ENCODE data around the gene USP47. TPM values are rescaled to one million over a fixed set of nuclear protein-coding genes. Genes with fewer than 3 reads are reported as not detected.

Gene USP47
- total RNA-seq, 4 donors from 2014 or later = 72.7 to 125 (median 86.6) TPM

GRCh38 chr11:11858676-11859075, 16.9 kb downstream of the USP47 start:
- TF ChIP-seq CTCF (IDR thresholded peaks at IDR 0.05; ENCODE audit: low read depth) = no peak

DNA sequence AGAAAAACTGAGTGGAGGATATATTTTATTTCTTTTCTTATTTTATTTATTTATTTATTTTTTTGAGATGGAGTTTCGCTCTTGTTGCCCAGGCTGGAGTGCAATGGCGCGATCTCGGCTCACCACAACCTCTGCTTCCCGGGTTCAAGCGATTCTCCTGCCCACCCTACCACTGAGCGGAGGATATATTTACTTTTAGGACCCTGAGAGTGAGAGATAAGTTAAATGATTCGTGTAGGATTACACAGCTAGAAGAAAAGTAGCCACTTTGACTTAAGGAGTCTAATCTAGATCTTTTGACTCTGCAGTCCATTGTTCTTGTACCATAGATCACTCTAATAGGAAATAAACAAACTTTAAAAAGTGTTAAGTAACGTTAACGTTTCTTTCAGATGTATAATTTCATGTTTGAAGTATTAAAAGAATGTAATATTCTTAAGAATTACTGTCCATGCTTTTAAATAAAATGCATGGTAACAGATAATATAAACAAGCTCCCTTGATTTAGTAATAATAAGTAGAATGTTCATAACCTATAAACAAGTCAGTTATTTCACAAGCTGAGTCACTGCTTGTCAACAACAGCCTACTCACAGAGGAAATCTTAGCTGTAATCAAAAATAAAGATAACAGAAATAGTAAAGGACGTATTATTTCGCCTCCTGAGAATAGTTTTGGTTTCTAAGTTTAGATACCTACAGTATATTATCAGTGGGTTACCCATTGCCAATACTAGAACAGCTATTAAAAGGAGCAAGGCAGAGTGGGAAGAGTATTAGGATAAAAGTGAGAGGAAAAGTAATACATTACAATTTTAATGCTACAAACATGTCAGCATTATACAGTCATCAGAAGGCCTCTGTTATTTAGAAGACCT, 18.6 kb downstream of the USP47 start:
- no peak for TF ChIP-seq CTCF (IDR thresholded peaks at IDR 0.05; ENCODE audit: low read depth)

DNA sequence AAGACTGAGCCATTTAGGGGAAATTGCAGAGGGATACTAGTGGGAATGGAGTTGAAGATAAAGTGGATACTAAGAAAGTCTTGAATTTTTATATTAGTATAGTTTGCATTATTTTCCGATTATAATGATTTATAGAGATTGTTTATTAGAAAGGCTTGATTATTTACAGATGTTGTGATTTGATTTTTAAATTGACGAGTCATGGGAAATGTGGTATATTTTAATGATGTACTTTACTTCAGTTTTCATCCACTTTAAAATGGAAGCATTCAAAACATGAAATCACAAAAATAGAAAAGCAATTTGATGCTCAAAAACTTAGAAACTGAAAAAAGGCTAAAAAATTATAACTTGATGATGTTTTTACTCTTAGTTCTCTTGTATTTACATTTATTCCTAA, 21.2 kb downstream of the USP47 start:
- TF ChIP-seq CTCF (IDR thresholded peaks at IDR 0.05; ENCODE audit: low read depth) = no peak

DNA sequence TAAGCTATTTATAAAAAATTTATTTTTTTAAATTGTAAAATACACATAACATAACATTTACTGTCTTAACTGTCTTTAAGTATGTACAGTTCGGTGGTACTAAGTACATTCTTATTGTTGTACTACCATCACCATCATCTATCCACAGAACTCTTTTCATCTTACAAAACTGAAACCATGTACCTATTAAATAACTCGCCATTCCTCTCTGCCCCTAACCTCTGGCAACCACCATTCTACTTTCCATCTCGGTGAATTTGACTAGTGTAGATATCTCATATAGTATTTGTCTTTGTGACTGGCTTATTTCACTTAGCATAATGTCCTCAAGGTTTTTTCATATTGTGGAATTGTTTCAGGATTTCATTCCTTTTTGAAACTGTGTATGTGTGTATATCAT, 22.6 kb downstream of the USP47 start:
- no peak for TF ChIP-seq CTCF (IDR thresholded peaks at IDR 0.05; ENCODE audit: low read depth)

DNA sequence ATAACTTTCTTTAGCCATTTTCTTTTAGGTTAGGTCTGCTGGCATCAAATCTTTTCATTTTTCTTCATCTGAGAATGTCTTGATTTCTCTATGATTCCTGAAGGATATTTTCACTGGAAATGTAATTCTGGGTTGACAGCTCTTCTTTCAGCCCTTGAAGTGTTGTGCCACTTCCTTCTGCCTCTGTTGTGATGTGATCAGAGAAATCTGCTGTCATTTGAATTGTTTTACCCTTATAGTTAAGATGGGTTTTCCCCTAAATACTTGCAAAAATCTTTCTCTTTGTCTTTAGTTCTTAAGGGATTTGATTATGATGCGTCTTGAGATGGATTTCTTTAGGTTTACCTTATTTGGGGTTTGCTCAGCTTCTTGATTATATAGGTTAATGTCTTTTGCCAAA, 23.0 kb downstream of the USP47 start:
- no peak for TF ChIP-seq CTCF (IDR thresholded peaks at IDR 0.05; ENCODE audit: low read depth)

- TF ChIP-seq CTCF (IDR thresholded peaks at IDR 0.05; ENCODE audit: low read depth) = no peak
These were observed 23.7 kb downstream of the USP47 start for GRCh38 chr11:11865449-11865848.

- no peak for TF ChIP-seq CTCF (IDR thresholded peaks at IDR 0.05; ENCODE audit: low read depth)
These were observed 24.4 kb downstream of the USP47 start for GRCh38 chr11:11866203-11866602.

Measured in subcutaneous adipose tissue (tissue), 4 donors.